Psoas muscle (tissue), 8 donors: Measurements from ENCODE around the gene RTN4R. TPM values are rescaled to one million over a fixed set of nuclear protein-coding genes. Genes with fewer than 3 reads are reported as not detected.
"Not testable (repeated sequence)": the region's sequence is repeated elsewhere in the genome, so short reads cannot be mapped to it uniquely, and the experiment has no call there.

Experiments used
- ATAC-seq, 4 donors: fragments of 200-7000 bp; cut with Tn5 transposase; one replicate each; pipeline ENCODE4 v1.9.1; 2020; ENCODE audit warnings: moderate library complexity in 3 of 4, mild to moderate bottlenecking in 2 of 4
- DNase-seq, 2 donors: peaks; one replicate each; pipeline ENCODE4 v3.0.0-alpha.2; 2020
- H3K27ac ChIP-seq: fragments of 200-600 bp; one replicate; pipeline ENCODE4 v1.8.0; 2022
- H3K27me3 ChIP-seq, 3 donors: fragments of 200-600 bp in 1 of 3; one replicate each; pipeline versions ENCODE4 v1.6.1 to v1.8.0; 2013 to 2022; ENCODE audit warnings: low read length in 2 of 3, mild to moderate bottlenecking in 2 of 3, moderate library complexity in 1 of 3; ENCODE audit not compliant: insufficient read depth in 3 of 3
- H3K36me3 ChIP-seq, 2 donors: fragments of 200-600 bp in 1 of 2; one replicate each; pipeline versions ENCODE4 v1.6.1 to v1.8.0; 2013 to 2022; ENCODE audit warnings: low read depth in 1 of 2, mild to moderate bottlenecking in 1 of 2, moderate library complexity in 1 of 2; ENCODE audit not compliant: insufficient read depth in 1 of 2
- H3K4me1 ChIP-seq: fragments of 200-600 bp; one replicate; pipeline ENCODE4 v1.8.0; 2022
- H3K4me3 ChIP-seq: fragments of 200-600 bp; one replicate; pipeline ENCODE4 v1.8.0; 2022; ENCODE audit warnings: mild to moderate bottlenecking
- H3K9me3 ChIP-seq: fragments of 200-600 bp; one replicate; pipeline ENCODE4 v1.8.0; 2022
- WGBS, 3 donors: extraction: QIAGEN DNeasy Blood & Tissue Kit; methylation state at CpG; one replicate each; pipeline versions ENCODE4 v1.1.6 to v1.1.7; 2013; 5-methylcytosine and 5-hydroxymethylcytosine counted together
- intact Hi-C, 2 donors: fragments of 100-400 bp; cut with DNase I; formaldehyde crosslinking; loops; one replicate each; pipeline versions ENCODE4 v1.11.0 to v1.14.2; 2022
- polyA plus RNA-seq, 3 donors: library from polyadenylated mRNA; stranded (reverse); fragments of 200-250 nt; gene quantifications; one replicate each; pipeline ENCODE4 v1.2.3, GENCODE V29; 2013
- total RNA-seq, 4 donors: library from RNA; stranded (reverse); fragmentation: NEBNext Ultra II Directional in 2 of 4; extraction: Animal tissue kit (Norgen Biotek cat#: 25700) in 2 of 4; gene quantifications; one replicate each; pipeline versions ENCODE4 v1.2.1 to v1.2.4, GENCODE V29; 2021 to 2023
- TF ChIP-seq, protein P1 (sequence below): fragments of 200-600 bp; IDR thresholded peaks from one replicate; pipeline ENCODE4 v1.8.0; 2022; ENCODE audit warnings: antibody characterized with exemption
- donor health status: healthy with polysubstance abuse.
- donor health status: DM: no; HTN: no; CAD: no; lungs with moderate emphysema.
- donor health status: Bipolar disorder and iron deficiency.
- donor health status: healthy.
- donor health status: DM: yes; HTN: yes; CAD: no.
- donor health status: DM: no; HTN: no; CAD: no.
- donor health status: DM: no; HTN: no; CAD: no.
- donor health status: DM: yes; HTN: yes; CAD: no.

Gene RTN4R
- total and polyA plus RNA-seq, 7 donors: 0.12 to 2.4 (median 0.36) TPM

DNA sequence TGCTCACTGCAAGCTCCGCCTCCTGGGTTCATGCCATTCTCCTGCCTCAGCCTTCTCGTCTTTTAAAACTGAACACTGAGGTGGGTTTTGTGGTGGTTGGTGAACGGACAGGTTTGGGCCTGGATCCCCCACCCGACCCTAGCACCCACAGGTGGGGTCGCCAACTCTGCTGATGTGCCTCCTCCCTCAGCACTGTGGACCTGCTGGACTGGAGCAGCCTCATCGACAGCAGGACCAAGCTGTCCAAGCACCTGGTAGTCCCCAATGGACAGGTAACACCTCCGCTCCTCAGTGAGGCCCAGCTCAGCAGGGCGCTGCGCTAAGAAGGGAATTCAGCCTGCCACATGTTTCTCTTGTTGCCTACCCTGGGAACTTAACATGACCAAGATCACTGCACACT is 36.5 kb upstream of the RTN4R start:
- Histone ChIP-seq H3K4me1 (no peaks in the 10 kb centered on the region), H3K9me3 (no peaks in the 10 kb centered on the region), H3K36me3 (no peaks in the 10 kb centered on the region), H3K27me3 (peaks cover 0 to 27% (median 0%) of the 10 kb centered on the region in 3 donors), H3K27ac (no peak overlapping the region), H3K4me3 (no peak overlapping the region)
- ATAC-seq (no peak), DNase-seq (no peak)
- TF ChIP-seq, protein P1, sequence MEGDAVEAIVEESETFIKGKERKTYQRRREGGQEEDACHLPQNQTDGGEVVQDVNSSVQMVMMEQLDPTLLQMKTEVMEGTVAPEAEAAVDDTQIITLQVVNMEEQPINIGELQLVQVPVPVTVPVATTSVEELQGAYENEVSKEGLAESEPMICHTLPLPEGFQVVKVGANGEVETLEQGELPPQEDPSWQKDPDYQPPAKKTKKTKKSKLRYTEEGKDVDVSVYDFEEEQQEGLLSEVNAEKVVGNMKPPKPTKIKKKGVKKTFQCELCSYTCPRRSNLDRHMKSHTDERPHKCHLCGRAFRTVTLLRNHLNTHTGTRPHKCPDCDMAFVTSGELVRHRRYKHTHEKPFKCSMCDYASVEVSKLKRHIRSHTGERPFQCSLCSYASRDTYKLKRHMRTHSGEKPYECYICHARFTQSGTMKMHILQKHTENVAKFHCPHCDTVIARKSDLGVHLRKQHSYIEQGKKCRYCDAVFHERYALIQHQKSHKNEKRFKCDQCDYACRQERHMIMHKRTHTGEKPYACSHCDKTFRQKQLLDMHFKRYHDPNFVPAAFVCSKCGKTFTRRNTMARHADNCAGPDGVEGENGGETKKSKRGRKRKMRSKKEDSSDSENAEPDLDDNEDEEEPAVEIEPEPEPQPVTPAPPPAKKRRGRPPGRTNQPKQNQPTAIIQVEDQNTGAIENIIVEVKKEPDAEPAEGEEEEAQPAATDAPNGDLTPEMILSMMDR: no peak
- WGBS, 3 donors: 80 to 93% (median 80%) methylated on average over 9 of the region's 9 CpGs
- intact Hi-C loops: no loop called here

DNA sequence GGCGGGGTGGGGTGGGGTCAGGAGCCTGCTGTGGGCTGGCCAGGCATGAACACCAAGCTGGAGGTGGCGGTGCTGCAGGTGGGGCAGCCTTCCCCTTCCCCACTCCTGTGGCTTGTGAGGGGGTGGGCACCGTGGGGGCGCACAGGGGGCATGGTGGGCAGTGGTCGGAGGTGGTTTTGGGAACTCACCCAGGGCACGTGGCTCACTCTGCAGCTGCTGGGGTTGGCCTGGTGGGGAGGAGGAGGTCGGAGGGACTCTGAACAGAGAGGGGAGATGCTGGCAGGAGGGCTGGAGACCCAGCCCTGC is 35.1 kb upstream of the RTN4R start:
- H3K27me3 ChIP-seq: peaks cover 0 to 27% (median 0%) of the 10 kb centered on the region in 3 donors
- peak in 1 of 2 donors; percentile 26 for DNase-seq
- H3K9me3 ChIP-seq, H3K36me3 ChIP-seq, H3K4me1 ChIP-seq, H3K27ac ChIP-seq, ATAC-seq, intact Hi-C loops, H3K4me3 ChIP-seq: not testable (repeated sequence)
- WGBS, 3 donors: 56 to 74% (median 69%) methylated on average over 5 to 7 of the region's 7 CpGs

DNA sequence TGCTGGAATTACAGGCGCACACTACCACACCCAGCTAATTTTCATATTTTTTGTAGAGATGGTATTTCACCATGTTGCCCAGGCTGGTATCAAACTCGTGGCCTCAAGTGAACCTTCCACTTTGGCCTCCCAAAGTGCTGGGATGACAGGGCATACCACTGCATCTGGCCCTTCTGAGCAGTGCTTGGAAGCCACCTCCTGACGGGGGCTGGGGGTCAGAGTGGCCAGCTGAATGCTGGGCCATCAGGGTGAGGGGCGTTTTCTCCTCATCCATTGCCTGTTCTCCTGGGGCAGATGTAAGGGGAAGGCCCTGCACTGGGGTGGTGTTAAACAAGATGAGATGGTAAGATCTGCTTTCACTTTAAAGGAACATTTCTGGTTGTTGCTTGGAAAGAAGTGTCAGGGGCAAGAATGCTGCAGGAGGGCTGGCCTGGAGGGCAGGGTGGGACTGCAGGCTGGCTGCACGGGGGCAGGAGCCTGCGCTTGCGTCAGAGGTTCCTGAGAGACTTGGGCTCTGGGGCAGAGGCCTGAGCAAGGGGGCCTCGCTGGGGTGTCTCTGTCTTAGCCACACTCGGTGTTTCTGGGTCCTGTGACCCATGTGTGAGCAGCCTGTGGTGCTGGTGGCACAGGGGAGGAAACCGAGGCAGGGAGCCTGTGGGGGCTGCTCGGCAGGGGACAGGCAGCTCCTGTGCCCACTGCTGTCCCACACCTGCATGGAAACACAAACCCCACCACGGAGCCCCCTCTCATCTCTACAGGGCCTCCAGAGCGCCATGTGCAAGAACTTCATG is 34.5 kb upstream of the RTN4R start:
- Histone ChIP-seq H3K27me3 (peaks cover 0 to 27% (median 0%) of the 10 kb centered on the region in 3 donors), H3K36me3 (no peaks in the 10 kb centered on the region), H3K27ac (no peak overlapping the region), H3K9me3 (no peaks in the 10 kb centered on the region), H3K4me3 (no peak overlapping the region), H3K4me1 (no peaks in the 10 kb centered on the region)
- TF ChIP-seq, protein P1: no peak
- DNase-seq: no peak
- 78 to 83% (median 80%) methylated on average over 13 of the region's 13 CpGs for WGBS, 3 donors
- no peak for ATAC-seq
- intact Hi-C loops: no loop called here

DNA sequence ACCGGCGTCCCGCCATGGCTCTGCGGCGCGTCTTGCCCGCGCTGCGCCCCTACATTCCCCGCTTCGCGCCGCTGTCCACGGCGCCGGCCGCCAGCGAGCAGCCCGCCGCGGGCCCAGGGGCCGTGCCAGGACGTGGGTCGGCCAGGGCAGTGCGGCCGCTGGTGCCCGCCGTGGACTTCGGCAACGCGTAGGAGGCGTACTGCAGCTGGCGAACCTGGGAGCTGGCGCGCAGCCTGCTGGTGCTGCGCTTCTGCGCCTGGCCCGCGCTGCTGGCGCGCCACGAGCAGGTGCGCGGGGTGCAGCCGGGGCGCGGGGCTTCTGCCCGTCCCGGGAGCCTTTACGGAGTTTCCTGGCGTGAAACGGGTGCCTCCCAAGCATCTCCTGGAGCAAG is 31.6 kb upstream of the RTN4R start:
- 0% methylated on average over 41 to 52 of the region's 52 CpGs for WGBS, 3 donors
- H3K27me3 ChIP-seq: peaks cover 0 to 19% (median 0%) of the 10 kb centered on the region in 3 donors
- DNase-seq (peak in 1 of 2 donors; percentile 73), ATAC-seq (peak; percentile 42 to 67 (median 59))
- H3K9me3 ChIP-seq: no peaks in the 10 kb centered on the region
- intact Hi-C loops: no loop called here
- H3K27ac ChIP-seq: no peak overlapping the region
- peak overlapping the region; percentile 70 for H3K4me3 ChIP-seq
- H3K4me1 ChIP-seq: no peaks in the 10 kb centered on the region
- TF ChIP-seq, protein P1: no peak
- no peaks in the 10 kb centered on the region for H3K36me3 ChIP-seq

DNA sequence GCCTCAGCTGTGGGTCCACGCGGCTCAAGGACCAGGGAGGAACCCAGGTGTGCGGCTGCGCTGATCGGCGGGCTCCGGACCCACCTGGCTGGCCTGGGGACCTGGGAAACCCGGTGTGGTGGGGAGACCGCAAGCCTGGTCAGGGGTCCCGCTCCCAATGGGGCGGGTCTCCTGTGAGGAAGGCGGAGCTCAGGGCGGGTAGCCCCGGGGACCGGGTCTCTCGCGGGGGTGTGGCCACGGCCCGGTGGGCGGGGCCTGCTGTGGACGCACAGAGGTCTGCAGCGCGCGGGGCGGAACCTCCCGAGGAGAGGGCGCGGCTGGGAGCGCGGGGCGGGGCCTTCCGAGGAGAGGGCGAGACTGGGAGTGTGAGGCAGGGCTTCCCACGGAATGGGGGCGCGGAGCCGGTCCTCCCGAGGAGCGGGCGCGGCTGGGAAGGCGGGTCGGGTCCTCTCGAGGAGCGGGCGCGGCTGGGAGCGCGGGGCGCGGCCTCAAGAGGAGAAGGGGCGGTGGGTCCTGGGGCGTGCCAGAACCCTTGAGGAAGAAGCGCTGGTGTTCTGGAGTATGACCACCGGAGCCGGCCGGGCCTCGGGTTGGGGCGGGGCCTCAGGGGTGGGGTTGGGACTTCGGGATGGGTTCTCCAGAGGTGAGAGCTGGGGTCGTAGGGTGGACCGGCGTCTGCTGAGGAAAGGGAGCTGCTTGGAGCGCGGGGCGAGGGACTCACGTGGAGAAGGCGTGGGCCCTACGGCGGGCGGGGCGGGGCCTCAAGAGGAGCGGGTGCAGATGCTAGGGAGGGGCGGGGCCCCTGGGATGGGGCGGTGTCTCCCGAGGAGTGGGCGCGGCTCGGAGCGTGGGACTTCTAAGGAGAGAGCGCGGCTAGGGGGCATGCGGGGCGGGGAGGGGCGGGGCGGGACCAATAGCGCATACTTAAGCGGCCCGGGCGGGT is 31.0 kb upstream of the RTN4R start:
- peak; percentile 81 to 95 (median 85) for ATAC-seq
- 4 to 5% (median 4%) methylated on average over 39 to 90 of the region's 90 CpGs for WGBS, 3 donors
- H3K4me3 ChIP-seq: peak overlapping the region; percentile 70
- DNase-seq: peak; percentile 81 to 93
- no peaks in the 10 kb centered on the region for H3K4me1 ChIP-seq
- H3K27me3 ChIP-seq: peaks cover 0 to 19% (median 0%) of the 10 kb centered on the region in 3 donors
- TF ChIP-seq, protein P1: no peak
- no peaks in the 10 kb centered on the region for H3K9me3 ChIP-seq
- intact Hi-C loops: no loop called here
- H3K36me3 ChIP-seq: no peaks in the 10 kb centered on the region
- no peak overlapping the region for H3K27ac ChIP-seq
